GM21737 (cell line): ENCODE data around the gene PLP1.
"Not testable (repeated sequence)": the region's sequence is repeated elsewhere in the genome, so short reads cannot be mapped to it uniquely, and the experiment has no call there.

Experiments used
- ATAC-seq: cut with Tn5 transposase; IDR thresholded peaks from one replicate; pipeline ENCODE4 v1.9.1; 2021; ENCODE audit warnings: mild to moderate bottlenecking, moderate library complexity; ENCODE audit not compliant: unreplicated experiment

Gene PLP1, protein sequence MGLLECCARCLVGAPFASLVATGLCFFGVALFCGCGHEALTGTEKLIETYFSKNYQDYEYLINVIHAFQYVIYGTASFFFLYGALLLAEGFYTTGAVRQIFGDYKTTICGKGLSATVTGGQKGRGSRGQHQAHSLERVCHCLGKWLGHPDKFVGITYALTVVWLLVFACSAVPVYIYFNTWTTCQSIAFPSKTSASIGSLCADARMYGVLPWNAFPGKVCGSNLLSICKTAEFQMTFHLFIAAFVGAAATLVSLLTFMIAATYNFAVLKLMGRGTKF

GRCh38 chrX:103776546-103776945 lies at the start of gene PLP1:
Gene PLP1 (plus strand): TSS chrX:103776840. CDS start chrX:103776996, 156 bp downstream.
- ATAC-seq = no peak

DNA sequence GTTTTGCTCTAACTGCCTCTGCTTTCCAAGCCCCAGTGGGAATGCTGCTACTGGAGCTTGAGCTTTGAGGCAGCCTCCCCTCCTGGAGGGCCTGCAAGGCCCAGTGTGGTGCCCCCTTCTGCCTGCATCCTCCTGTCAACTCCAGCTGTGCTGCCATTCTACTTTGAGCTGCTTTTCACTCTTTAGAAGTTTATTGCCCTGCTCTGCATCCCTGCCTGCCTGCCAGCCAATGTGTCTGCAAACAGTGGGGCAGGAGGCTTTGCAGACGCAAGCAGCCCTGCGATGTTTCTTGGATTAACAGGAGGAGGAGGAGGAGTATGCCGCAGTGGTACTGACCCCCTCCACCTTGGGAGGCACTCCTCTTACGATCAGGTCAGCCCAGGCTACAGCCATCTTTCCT lies 49.5 kb upstream of the PLP1 start:
- no peak for ATAC-seq

- no peak for ATAC-seq
Measured at GRCh38 chrX:103729015-103729414, 47.6 kb upstream of the PLP1 start.

DNA sequence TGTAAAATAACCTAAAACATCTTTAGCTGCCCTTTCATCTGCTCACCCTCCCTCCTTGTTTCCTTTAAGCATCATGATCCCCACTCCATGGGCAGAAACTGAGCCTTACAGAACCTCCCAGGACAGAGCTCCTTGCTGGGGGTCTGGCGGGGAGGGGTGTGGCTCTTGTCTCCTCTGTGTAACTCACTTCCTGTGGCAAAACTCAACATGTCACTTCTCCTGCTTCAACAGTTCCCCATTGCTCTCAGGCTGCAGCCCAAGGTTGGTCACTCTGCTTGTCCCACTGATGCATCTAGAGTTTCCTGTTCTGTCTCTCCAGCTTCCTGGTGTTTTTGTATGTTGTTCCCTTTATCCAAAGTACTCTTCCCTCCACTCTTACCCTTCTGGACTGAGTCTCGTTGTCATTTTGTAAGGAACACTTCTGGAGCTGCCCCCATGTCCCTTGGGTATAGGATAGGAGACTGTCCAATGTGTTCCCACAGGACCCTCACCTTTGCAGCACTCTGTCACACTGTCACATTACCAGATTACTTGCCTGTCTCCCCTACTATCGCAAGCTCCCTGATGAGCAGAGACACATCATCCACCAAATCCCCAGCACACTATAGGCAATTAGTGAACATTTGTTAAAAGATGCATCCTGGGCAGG lies 46.4 kb upstream of the PLP1 start:
- no peak for ATAC-seq

- ATAC-seq = no peak
Measured at GRCh38 chrX:103730796-103731493, 45.7 kb upstream of the PLP1 start.

- ATAC-seq = no peak
Measured at GRCh38 chrX:103733017-103733416, 43.6 kb upstream of the PLP1 start.

DNA sequence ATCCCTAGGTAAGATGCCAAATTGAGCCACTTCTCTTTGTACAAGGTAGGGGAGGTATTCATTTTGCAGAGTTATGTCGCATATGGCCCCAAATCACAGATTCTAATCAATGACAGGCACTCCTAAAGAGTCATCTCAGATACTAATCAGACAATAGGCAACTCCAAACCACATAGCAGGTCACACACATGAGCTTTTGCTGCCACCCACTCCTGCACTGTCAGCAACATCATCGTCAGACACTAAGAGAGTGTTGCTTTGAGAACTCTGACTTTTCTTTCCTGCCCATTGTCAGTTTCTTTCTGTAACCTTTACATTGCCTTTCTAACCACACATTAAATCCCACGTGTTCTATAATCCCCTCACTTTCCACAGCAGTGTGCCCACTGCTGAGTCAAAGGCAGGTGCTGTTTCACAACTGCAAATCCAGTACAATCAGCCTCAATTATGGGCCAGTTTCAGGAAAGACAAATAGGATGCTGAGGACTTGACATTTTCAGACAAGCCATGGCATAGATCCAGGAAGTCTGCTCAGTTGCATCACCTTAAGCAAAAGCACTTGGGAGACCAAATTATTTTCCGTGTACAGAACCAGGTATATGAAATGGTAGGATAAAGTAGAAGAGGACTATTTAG lies 42.4 kb upstream of the PLP1 start:
- no peak for ATAC-seq

DNA sequence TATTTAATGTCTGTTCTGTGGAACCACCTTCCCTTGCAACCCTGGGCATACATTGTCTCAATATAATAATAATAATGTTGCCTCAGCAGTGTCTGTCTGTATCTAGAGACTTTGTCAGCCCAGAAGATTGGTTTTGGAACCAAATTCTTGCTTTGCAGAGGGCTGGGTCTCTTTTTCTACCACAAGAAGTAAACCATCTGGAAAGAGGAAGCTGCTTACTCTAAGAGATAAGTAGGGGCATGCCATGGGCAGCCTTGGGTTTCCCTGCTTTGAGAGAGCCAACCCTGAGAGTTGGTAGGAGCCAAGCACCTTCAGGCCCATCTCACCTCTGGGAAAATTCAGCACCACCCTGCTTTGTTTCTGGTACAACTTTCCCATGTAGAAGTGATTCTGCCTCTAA lies 38.9 kb upstream of the PLP1 start:
- no peak for ATAC-seq

- ATAC-seq = no peak
Measured at GRCh38 chrX:103739421-103739820, 37.2 kb upstream of the PLP1 start.

DNA sequence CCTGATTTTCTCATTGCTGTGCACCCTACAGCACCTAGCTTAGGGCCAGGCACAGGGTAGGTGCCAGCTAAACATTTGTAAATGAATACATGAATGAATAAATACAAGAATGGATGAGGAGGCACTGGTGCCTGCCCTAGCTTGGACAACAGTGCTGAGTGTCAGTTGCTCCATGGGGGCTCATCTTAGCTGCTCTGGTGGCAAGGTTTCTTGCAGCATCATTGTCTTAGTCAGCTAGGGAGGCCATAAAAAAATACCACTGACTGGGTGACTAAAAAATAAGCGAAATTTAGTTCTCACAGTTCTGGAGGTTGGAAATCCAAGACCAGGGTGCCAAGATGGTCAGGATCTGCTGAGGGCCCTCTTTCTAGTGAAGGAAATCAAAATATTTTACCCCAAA lies 34.8 kb upstream of the PLP1 start:
- no peak for ATAC-seq

- no peak for ATAC-seq
Measured at GRCh38 chrX:103742339-103742738, 34.3 kb upstream of the PLP1 start.

- ATAC-seq = no peak
Measured at GRCh38 chrX:103747163-103747562, 29.5 kb upstream of the PLP1 start.

DNA sequence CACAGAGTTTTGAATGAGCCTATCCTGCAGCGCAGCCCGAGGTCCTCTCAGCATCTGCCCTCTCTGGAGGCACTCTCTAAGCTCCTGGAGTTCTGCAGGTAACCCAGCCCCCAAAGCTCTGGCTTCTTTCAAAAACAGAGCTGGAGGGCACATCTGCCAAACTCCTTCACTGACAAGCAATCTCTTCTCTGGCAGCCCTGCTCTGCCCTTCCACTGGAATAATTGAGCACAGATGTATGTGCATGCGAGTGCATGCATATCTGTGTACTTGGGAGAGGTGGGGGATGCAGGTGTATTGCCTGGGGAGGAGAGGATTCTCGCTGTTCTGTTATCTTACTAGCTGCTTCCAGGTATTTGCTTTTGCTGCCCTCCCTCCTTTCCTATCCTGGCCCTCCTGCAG lies 22.2 kb upstream of the PLP1 start:
- no peak for ATAC-seq

DNA sequence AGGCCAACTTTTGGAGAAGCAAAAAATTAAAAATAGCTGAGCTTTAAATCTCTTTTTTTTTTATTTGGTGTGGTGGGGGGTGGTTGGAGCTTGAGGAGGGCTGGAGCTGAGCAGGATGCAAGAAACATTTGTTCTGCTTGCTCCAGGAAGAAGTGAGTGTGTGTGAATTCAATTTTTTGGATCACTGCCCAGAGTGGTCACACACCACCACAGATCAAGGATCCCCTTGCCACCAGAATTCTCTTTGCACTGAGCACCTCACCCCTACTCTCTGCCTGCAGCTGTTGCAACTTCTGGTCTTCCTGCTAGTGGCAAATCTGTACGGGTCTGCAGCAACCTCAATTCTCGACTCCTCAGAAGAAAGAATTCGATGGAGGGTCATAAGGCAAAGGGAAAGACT lies 19.9 kb upstream of the PLP1 start:
- ATAC-seq = no peak

DNA sequence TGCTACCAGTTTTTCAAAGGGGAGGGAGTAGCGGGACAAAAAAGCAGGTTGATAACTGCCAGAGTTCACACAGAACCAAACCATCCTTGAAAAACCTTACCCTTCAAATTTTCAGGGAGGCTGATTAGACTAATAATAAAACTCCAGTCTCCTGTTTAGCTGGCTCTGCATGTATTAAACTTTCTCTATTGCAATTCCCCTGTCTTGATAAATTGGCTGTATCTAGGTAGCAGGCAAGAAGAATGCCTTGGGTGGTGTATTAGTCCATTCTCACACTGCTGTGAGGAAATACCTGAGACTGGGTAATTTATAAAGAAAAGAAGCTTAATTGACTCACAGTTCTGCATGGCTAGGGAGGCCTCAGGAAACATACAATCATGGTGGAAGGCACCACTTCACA lies 18.1 kb upstream of the PLP1 start:
- no peak for ATAC-seq

GRCh38 chrX:103763541-103763940 lies 13.1 kb upstream of the PLP1 start:
- ATAC-seq = not testable (repeated sequence)

DNA sequence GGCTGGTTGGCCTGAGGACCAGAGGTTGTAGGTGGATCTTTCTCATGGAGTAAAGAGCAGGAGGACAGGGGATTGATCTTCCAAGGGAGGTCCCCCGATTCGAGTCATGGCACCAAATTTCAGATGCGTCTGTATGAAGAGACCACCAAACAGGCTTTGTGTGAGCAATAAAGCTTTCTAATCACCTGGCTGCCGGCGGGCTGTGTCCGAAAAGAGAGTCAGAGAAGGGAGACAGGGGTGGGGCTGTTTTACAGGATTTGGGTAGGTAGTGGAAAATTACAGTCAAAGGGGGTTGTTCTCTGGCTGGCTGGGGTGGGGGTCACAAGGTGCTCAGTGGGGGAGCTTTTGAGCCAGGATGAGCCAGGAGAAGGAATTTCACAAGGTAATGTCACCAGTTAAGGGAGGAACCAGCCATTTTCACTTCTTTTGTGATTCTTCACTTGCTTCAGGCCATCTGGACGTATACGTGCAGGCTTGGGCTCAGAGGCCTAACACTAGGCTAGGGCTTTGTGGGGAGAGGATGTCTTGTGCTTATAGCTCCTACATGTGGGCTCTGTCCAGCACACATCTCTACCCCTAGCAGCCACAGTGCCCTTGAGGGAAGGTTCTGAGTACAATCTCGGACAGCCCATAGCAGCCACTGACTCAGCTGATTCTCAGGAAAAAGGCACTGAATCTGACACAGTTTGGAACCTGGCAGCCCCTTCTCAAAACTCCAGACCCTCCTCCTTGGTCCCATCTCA lies 9.7 kb upstream of the PLP1 start:
- not testable (repeated sequence) for ATAC-seq

DNA sequence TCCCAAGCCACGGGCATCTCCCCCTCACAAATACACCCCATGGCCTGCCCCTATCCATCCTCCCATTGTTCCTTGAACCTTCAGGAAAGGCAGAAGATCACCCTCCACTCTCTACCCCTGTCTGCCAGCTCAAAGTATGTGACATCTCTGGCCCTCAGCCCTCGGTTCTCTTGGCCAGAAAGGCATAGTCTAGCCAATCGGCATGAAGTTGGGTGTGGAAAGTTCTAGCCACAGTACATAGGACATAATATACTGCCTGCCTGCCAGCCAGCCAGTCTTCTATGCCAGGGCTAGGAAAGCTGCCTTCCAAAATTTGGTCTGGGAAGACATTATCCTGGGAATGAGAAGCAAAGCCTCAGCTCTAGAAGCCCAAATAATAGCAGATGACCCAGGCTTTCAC lies 3.2 kb upstream of the PLP1 start:
- no peak for ATAC-seq

DNA sequence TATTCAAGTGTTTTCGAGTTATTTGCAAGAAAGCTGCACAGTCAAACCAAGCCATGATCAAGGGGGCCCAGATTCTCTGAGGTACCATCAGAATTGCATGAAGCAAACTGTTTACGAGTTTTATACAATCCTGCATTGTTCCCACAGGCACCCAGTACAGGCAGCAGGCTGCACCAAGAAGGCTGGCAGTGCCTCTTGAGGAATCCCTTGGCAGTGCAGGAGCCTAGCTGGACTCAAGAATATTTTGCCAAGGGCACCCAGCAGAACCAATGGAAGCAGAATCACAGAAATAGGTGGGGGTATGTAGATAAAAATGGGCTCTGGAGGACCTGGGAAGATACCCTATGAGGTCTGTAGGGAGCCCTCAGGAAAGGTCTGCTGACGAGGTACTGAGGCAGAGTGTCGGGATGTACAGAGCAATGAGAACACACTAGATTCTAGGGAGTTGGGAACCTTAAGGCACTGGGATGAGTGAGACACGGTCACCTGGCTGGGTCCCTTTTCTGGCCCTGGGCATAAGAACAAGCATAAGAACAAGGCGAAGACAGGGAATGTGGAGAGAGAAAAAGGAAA lies 2.5 kb upstream of the PLP1 start:
- no peak for ATAC-seq

GRCh38 chrX:103779141-103779789 lies 2.6 kb downstream of the PLP1 start:
- ATAC-seq = no peak
